Gastrocnemius medialis (tissue), 4 donors: ENCODE data around the gene DMWD.

ENCODE experiments used
- POLR2A ChIP-seq, 2 donors: fragments of 450-650 bp; IDR thresholded peaks; one replicate each; pipeline ENCODE4 v1.6.1; 2017; ENCODE audit warnings: antibody characterized with exemption in 2 of 2, mild to moderate bottlenecking in 2 of 2, moderate library complexity in 2 of 2
- TF ChIP-seq, protein P1 (sequence below), 5 experiments: fragments of 450-650 bp in 3 of 5; fragments of 200-600 bp in 2 of 5; sonication (generic) in 2 of 5; IDR thresholded peaks in 4 of 5; conservative IDR thresholded peaks in 1 of 5; 1 replicate in 4 of 5; 2 replicates in 1 of 5; pipeline ENCODE4 v1.5.1; 2016 to 2019; ENCODE audit warnings: antibody characterized with exemption in 5 of 5, mild to moderate bottlenecking in 3 of 5, moderate library complexity in 3 of 5

DNA sequence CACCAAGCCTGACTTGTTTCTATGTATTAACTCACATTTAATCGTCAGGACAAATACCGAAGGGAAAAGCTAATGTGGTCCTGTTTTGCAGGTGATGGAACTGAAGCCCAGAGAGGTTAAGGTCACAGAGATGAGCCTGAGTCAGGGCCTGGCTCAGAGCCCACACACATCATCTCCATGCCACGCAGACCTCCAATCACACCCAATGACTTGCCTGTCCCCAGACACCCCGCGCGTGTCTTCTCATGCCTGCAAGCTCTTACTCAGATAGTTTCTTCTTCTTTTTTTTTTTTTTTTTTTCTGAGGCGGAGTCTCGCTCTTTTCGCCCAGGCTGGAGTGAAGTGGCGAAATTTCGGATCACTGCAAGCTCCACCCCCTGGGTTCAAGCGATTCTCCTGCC is 40.0 kb downstream of the DMWD start:
- TF ChIP-seq, protein P1, sequence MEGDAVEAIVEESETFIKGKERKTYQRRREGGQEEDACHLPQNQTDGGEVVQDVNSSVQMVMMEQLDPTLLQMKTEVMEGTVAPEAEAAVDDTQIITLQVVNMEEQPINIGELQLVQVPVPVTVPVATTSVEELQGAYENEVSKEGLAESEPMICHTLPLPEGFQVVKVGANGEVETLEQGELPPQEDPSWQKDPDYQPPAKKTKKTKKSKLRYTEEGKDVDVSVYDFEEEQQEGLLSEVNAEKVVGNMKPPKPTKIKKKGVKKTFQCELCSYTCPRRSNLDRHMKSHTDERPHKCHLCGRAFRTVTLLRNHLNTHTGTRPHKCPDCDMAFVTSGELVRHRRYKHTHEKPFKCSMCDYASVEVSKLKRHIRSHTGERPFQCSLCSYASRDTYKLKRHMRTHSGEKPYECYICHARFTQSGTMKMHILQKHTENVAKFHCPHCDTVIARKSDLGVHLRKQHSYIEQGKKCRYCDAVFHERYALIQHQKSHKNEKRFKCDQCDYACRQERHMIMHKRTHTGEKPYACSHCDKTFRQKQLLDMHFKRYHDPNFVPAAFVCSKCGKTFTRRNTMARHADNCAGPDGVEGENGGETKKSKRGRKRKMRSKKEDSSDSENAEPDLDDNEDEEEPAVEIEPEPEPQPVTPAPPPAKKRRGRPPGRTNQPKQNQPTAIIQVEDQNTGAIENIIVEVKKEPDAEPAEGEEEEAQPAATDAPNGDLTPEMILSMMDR (IDR thresholded peaks at IDR 0.05 in 4 of 5, conservative IDR thresholded peaks at IDR 0.05 in 1 of 5) = no peak
- TF ChIP-seq POLR2A (IDR thresholded peaks at IDR 0.05) = no peak
